Placental pericyte (primary cell): ENCODE data around the gene STEAP1B. TPM values are rescaled to one million over a fixed set of nuclear protein-coding genes. Genes with fewer than 3 reads are reported as not detected.

Experiments used
- total RNA-seq: library from RNA; depleted of rRNA; stranded (reverse); fragments of >200 nt; gene quantifications from 2 replicates; pipeline ENCODE4 v1.2.3, GENCODE V29; 2012

STEAP1B gene
- total RNA-seq: 2.2 and 8.4 TPM in 2 replicates

DNA sequence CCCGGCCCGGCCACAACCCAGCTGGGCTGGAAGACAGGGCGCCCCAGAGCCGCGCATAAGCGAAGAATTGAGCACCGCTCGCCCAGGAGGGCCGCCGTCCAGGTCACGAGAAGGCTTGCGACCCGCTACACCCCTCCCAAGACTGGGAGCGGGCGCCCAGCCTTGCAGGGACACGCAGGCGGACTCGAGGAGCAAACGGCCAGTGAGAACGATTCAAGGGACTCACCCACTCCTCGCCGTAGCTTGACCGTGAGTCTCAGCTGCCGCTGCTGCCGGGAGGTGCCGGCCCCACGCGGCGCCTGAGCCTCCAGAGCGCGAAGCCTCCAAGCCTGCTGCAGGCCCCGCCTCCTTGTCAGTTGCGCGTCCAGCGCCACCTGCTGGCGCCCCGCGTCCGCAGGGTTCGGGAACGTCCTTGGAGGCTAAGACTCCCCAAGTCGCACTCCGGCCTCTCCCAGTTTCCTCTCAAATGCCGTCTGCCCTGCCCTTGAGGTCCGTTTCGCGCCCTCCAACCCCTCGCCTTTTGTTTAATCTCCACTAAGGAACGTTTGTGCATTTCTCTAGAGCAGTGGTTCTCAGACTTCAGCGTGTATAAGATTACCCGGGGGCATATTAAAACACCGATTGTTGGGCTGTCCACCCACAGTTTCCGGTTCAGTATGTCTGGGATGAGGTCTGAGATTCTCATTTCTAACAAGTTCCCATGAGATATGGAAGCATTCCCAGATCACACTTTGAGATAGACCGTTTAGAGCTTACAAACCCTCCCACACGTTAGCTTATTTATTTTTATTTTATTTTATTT, at the start of gene STEAP1B:
Gene STEAP1B, minus strand, starts transcription at position 301 of the 802 bp plus-strand sequence. CDS start 5,333 bp downstream, outside the sequence.

Other genes starting within 250 kb of the STEAP1B start
- 0.29 and 0.44 TPM in 2 replicates for gene RAPGEF5, start 143.0 kb downstream of the STEAP1B start, total RNA-seq
- gene IL6, start 227.0 kb upstream of the STEAP1B start, total RNA-seq: 64.7 and 659 TPM in 2 replicates